ENCODE data around the gene CD276. TPM values are rescaled to one million over a fixed set of nuclear protein-coding genes. Genes with fewer than 3 reads are reported as not detected.
A peak's percentile ranks its signal among the peaks of the same experiment; 100 is the strongest.

CD276 gene
- polyA plus RNA-seq, 1 donor, result 67.2 TPM

DNA sequence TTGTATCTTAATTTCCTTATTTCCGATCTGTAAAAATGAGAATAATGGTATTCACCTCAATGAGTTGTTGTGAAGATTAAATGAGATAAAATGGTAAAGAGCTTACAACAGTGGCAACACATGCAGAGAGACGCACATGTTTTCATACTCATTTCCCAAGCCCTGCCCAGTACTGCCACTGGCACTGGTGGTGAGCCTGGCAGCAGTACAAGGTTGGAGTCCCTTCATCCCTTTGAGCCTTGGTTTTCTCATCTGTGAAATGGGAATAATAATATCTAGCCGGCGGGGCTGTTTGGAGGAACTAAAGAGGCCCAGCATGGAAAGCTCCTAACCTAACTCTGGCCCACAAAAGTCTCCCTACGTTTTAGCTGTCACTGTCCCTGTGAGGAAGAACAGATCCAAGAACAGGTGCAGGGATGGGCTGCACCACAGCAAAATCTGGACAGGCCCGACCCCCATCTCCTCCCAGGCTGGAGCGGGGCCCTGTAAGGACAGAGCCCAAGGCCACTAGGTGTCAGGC is 866 bp upstream of the CD276 start:
- no peaks in the 10 kb centered on the region for H3K27me3 ChIP-seq (ENCODE audit: control insufficient read depth, insufficient read depth, low read length)
- H3K9me3 ChIP-seq (ENCODE audit: control insufficient read depth, low read depth, low read length), result no peaks in the 10 kb centered on the region
- H3K36me3 ChIP-seq (ENCODE audit: control insufficient read depth, insufficient read depth, low read length), result no peaks in the 10 kb centered on the region
- H3K27ac ChIP-seq (ENCODE audit: low read length), result peak overlapping the region; percentile 44
- H3K4me3 ChIP-seq (ENCODE audit: low read length), result peak overlapping the region; percentile 38
- peaks cover 11% of the 10 kb centered on the region for H3K4me1 ChIP-seq (ENCODE audit: control insufficient read depth, insufficient read depth, low read length)
- WGBS (ENCODE audit: insufficient coverage, low lambda C conversion rate), result 80% methylated on average over 1 of the region's 7 CpGs
- no peak for DNase-seq

DNA sequence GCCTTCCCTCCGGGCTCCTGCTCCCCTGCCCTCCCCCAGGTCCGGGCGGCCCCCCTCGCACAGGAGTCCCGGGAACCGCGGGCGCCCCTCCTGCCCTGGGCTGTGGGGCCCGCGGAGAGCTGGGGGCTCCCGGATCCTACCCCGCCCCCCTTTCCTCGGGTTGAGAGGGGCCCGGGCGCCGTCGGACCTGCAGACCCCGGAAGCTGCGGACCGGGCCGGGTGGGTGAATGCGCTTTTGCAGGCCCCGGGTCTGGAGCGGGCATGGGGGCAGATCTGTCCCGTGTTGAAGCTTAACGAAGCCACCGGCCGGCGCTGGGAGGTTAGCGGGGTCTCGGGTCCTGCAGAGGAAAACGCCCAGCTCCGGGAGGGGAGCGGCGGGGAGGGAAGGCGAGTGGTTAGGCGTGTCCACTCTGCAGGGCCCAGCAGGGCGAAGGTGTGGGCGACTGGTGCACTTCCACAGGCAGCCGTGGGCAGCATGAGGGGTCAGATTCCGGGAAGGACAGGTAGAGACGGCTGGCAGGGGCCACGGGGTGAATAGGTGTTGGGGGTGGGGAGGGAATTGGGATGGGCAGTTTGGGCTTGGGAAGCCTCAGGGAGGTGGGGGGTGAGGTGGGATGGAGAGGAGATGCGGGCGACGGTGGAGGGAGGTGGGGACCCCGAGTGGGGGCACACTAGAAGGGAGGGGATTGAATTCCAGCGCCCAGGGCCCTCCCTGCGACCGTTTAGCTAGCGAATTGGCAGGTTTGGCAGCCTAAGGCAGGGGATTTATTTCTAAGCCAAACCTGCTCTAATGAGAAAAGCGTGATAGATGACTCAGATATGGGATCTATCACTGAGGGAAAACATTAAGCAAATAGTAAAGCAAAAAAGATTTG is 635 bp downstream of the CD276 start:
- no peaks in the 10 kb centered on the region for H3K9me3 ChIP-seq (ENCODE audit: control insufficient read depth, low read depth, low read length)
- peak in 1 of 2 donors; percentile 51 for DNase-seq
- peak overlapping the region; percentile 57 for H3K27ac ChIP-seq (ENCODE audit: low read length)
- no peaks in the 10 kb centered on the region for H3K36me3 ChIP-seq (ENCODE audit: control insufficient read depth, insufficient read depth, low read length)
- no peaks in the 10 kb centered on the region for H3K27me3 ChIP-seq (ENCODE audit: control insufficient read depth, insufficient read depth, low read length)
- H3K4me1 ChIP-seq (ENCODE audit: control insufficient read depth, insufficient read depth, low read length), result peaks cover 11% of the 10 kb centered on the region
- no CpG with 5 or more reads among the region's 52 CpGs for WGBS (ENCODE audit: insufficient coverage, low lambda C conversion rate)
- peak overlapping the region; percentile 84 for H3K4me3 ChIP-seq (ENCODE audit: low read length)

GRCh38 chr15:73685981-73686380 is 1.8 kb downstream of the CD276 start:
- peaks cover 11% of the 10 kb centered on the region for H3K4me1 ChIP-seq (ENCODE audit: control insufficient read depth, insufficient read depth, low read length)
- H3K27ac ChIP-seq (ENCODE audit: low read length), result no peak overlapping the region
- no peaks in the 10 kb centered on the region for H3K9me3 ChIP-seq (ENCODE audit: control insufficient read depth, low read depth, low read length)
- no peaks in the 10 kb centered on the region for H3K36me3 ChIP-seq (ENCODE audit: control insufficient read depth, insufficient read depth, low read length)
- no peak overlapping the region for H3K4me3 ChIP-seq (ENCODE audit: low read length)
- H3K27me3 ChIP-seq (ENCODE audit: control insufficient read depth, insufficient read depth, low read length), result no peaks in the 10 kb centered on the region
- DNase-seq, result no peak
- no CpG with 5 or more reads among the region's 6 CpGs for WGBS (ENCODE audit: insufficient coverage, low lambda C conversion rate)

DNA sequence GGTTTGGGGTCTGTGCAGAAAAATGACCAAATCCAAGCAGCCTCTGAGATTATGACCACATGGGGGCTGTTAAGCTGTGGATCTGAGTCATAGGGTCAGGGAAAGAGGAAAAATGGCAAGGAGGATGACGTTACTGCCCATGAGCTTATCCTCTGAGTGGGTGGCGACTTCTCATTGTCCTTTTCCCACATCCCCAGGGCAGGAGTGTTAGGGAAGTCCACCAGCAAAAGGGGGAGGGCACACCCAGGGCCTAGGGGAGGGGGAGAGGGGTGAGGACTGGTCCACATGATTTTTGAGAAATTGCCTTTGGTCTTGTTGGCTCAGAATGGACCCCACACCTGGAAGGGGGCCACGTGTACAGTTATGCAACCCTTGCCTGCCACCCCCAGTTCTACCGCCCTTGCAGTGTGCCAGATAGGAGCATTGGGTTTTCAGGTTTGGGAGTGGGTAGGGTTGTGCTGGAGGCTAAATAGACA is 2.6 kb downstream of the CD276 start:
- Histone ChIP-seq H3K27me3 (ENCODE audit: control insufficient read depth, insufficient read depth, low read length) (no peaks in the 10 kb centered on the region), H3K9me3 (ENCODE audit: control insufficient read depth, low read depth, low read length) (no peaks in the 10 kb centered on the region), H3K27ac (ENCODE audit: low read length) (no peak overlapping the region), H3K36me3 (ENCODE audit: control insufficient read depth, insufficient read depth, low read length) (no peaks in the 10 kb centered on the region), H3K4me3 (ENCODE audit: low read length) (no peak overlapping the region), H3K4me1 (ENCODE audit: control insufficient read depth, insufficient read depth, low read length) (peaks cover 11% of the 10 kb centered on the region)
- no peak for DNase-seq
- WGBS (ENCODE audit: insufficient coverage, low lambda C conversion rate), result no CpG with 5 or more reads among the region's 4 CpGs

GRCh38 chr15:73687351-73687750 is 3.2 kb downstream of the CD276 start:
- no peak for DNase-seq
- H3K4me1 ChIP-seq (ENCODE audit: control insufficient read depth, insufficient read depth, low read length), result peaks cover 11% of the 10 kb centered on the region

GRCh38 chr15:73688455-73688854 is 4.3 kb downstream of the CD276 start:
- Histone ChIP-seq H3K4me3 (ENCODE audit: low read length) (no peak overlapping the region), H3K9me3 (ENCODE audit: control insufficient read depth, low read depth, low read length) (no peaks in the 10 kb centered on the region), H3K4me1 (ENCODE audit: control insufficient read depth, insufficient read depth, low read length) (peaks cover 11% of the 10 kb centered on the region), H3K27me3 (ENCODE audit: control insufficient read depth, insufficient read depth, low read length) (no peaks in the 10 kb centered on the region), H3K27ac (ENCODE audit: low read length) (no peak overlapping the region), H3K36me3 (ENCODE audit: control insufficient read depth, insufficient read depth, low read length) (no peaks in the 10 kb centered on the region)
- no peak for DNase-seq
- WGBS (ENCODE audit: insufficient coverage, low lambda C conversion rate), result 100% methylated on average over 1 of the region's 6 CpGs

More at GRCh38 chr15:73687351-73687750, 3.2 kb downstream of the CD276 start:
- H3K9me3 ChIP-seq (ENCODE audit: control insufficient read depth, low read depth, low read length), result no peaks in the 10 kb centered on the region
- no peak overlapping the region for H3K4me3 ChIP-seq (ENCODE audit: low read length)
- H3K27ac ChIP-seq (ENCODE audit: low read length), result no peak overlapping the region
- no peaks in the 10 kb centered on the region for H3K27me3 ChIP-seq (ENCODE audit: control insufficient read depth, insufficient read depth, low read length)
- WGBS (ENCODE audit: insufficient coverage, low lambda C conversion rate), result no CpG with 5 or more reads among the region's 2 CpGs
- no peaks in the 10 kb centered on the region for H3K36me3 ChIP-seq (ENCODE audit: control insufficient read depth, insufficient read depth, low read length)

DNA sequence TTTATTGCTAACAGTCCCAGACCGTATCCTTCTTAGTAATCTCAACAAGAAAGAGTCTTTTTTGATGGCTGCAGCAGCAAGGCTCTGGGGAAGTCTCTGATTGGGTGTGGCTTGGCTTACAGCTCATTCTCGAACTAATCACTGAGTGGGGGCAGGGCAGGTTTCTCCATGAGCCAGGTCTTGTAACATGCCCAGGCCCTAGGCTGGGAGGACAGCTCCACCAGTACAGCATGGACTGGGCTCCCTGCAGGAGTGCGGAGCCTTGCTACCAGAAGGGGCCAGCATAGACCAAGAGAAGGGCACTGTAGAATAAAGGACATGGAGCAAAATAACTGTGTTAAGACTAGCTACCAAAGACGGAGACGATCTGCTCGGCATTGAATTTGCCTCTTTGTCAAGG is 7.2 kb downstream of the CD276 start:
- Histone ChIP-seq H3K4me1 (ENCODE audit: control insufficient read depth, insufficient read depth, low read length) (peaks cover 4% of the 10 kb centered on the region), H3K9me3 (ENCODE audit: control insufficient read depth, low read depth, low read length) (no peaks in the 10 kb centered on the region), H3K4me3 (ENCODE audit: low read length) (no peak overlapping the region), H3K27me3 (ENCODE audit: control insufficient read depth, insufficient read depth, low read length) (no peaks in the 10 kb centered on the region), H3K27ac (ENCODE audit: low read length) (no peak overlapping the region), H3K36me3 (ENCODE audit: control insufficient read depth, insufficient read depth, low read length) (no peaks in the 10 kb centered on the region)
- WGBS (ENCODE audit: insufficient coverage, low lambda C conversion rate), result no CpG with 5 or more reads among the region's 6 CpGs
- peak; percentile 39 to 53 for DNase-seq

DNA sequence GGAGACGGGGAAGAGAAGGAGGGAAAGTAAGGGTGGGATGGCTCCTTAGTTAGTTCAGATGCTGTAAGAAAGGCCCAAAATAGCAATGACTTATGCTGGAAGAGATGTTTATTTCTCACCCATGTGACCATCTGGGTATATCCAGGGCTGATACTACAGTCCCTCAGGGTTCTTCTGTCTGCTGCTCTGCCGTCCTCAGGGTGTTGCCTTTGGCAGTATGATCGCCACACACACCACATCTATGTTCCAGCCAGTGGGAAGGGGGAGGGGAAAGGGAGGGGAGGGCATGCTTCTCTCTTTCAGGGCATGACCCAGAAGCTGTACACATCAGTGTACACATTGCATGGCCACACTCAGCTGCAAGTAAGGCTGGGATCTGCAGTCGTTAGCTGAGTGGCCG is 10.2 kb downstream of the CD276 start:
- peaks cover 9% of the 10 kb centered on the region for H3K4me1 ChIP-seq (ENCODE audit: control insufficient read depth, insufficient read depth, low read length)
- DNase-seq, result no peak
- no peak overlapping the region for H3K27ac ChIP-seq (ENCODE audit: low read length)
- H3K4me3 ChIP-seq (ENCODE audit: low read length), result no peak overlapping the region
- H3K9me3 ChIP-seq (ENCODE audit: control insufficient read depth, low read depth, low read length), result no peaks in the 10 kb centered on the region
- no peaks in the 10 kb centered on the region for H3K27me3 ChIP-seq (ENCODE audit: control insufficient read depth, insufficient read depth, low read length)
- no CpG with 5 or more reads among the region's 5 CpGs for WGBS (ENCODE audit: insufficient coverage, low lambda C conversion rate)
- H3K36me3 ChIP-seq (ENCODE audit: control insufficient read depth, insufficient read depth, low read length), result peaks cover 10% of the 10 kb centered on the region

- H3K4me1 ChIP-seq (ENCODE audit: control insufficient read depth, insufficient read depth, low read length), result peaks cover 9% of the 10 kb centered on the region
These were observed 11.8 kb downstream of the CD276 start for GRCh38 chr15:73695773-73696640.

GRCh38 chr15:73696641-73697001 is 12.4 kb downstream of the CD276 start:
- no peaks in the 10 kb centered on the region for H3K9me3 ChIP-seq (ENCODE audit: control insufficient read depth, low read depth, low read length)
- WGBS (ENCODE audit: insufficient coverage, low lambda C conversion rate), result no CpG with 5 or more reads among the region's 1 CpG
- H3K4me3 ChIP-seq (ENCODE audit: low read length), result no peak overlapping the region
- H3K27me3 ChIP-seq (ENCODE audit: control insufficient read depth, insufficient read depth, low read length), result no peaks in the 10 kb centered on the region
- peaks cover 9% of the 10 kb centered on the region for H3K4me1 ChIP-seq (ENCODE audit: control insufficient read depth, insufficient read depth, low read length)
- no peak for DNase-seq
- peaks cover 18% of the 10 kb centered on the region for H3K36me3 ChIP-seq (ENCODE audit: control insufficient read depth, insufficient read depth, low read length)
- peak overlapping the region; percentile 34 for H3K27ac ChIP-seq (ENCODE audit: low read length)

More at GRCh38 chr15:73695773-73696640, 11.8 kb downstream of the CD276 start:
- Histone ChIP-seq H3K9me3 (ENCODE audit: control insufficient read depth, low read depth, low read length) (no peaks in the 10 kb centered on the region), H3K4me3 (ENCODE audit: low read length) (no peak overlapping the region), H3K27me3 (ENCODE audit: control insufficient read depth, insufficient read depth, low read length) (no peaks in the 10 kb centered on the region), H3K36me3 (ENCODE audit: control insufficient read depth, insufficient read depth, low read length) (peaks cover 16% of the 10 kb centered on the region), H3K27ac (ENCODE audit: low read length) (no peak overlapping the region)
- no peak for DNase-seq
- WGBS (ENCODE audit: insufficient coverage, low lambda C conversion rate), result no CpG with 5 or more reads among the region's 16 CpGs

Measured in large intestine (tissue), 3 donors.